Measurements from ENCODE around the gene EHBP1L1.

The EHBP1L1 gene

DNA sequence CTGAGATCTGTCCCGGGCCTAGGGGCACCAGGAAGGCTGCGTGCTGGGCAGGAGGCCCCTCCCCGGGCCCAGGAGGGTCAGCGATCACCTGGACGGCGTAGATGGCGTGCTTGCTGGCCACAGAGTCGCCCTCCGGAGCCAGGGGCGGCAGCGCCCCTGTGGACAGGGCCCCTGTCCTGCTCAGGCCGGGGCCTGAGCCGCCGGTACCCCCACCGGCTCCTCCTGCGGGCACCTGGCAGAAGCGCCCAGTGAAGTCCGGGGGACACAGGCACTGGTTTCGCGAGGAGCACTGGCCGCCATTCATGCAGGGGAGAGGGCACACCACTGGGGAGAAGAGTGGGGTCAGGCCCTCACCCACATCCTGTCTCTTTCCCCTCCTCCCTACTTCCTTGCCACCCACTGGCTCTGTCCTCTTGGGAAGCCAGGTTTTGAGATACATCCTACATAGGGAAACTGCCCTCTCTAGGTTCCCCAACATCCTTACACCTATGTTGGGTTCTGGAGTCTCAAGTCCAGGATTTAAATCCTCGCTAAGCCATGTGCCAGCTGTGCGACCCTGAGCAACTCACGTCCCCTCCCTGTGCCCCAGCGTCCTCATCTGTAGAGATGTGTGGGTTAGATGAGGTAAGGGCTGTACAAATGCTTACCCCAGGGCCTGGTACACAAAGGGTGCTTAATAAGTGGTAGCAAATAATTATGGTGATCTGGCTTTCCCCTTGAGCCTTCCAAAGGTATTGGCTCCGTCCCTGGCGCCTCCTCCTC is 21.6 kb upstream of the EHBP1L1 start:
- Histone ChIP-seq H3K4me2 (ENCODE audit: insufficient read depth, low read length) (peak overlapping the region; percentile 79), H3K9me3 (ENCODE audit: insufficient read depth, low read length, severe bottlenecking) (no peaks in the 10 kb centered on the region), H3K4me3 (ENCODE audit: low read depth in 1 of 2, low read length in 2 of 2) (peak overlapping the region; percentile 6 to 57; a peak in 3 of 4 replicates), H2AFZ (ENCODE audit: low read depth, low read length) (peak overlapping the region; percentile 67; the same call in 1 of the 2 replicates), H4K20me1 (ENCODE audit: insufficient read depth, low read length) (peaks cover 6% of the 10 kb centered on the region; the same call in 1 of the 2 replicates), H3K79me2 (ENCODE audit: insufficient read depth, low read length) (no peaks in the 10 kb centered on the region), H3K27me3 (ENCODE audit: insufficient read depth, low read length, poor library complexity) (peaks cover 18% of the 10 kb centered on the region), H3K36me3 (ENCODE audit: insufficient read depth, low read length) (no peaks in the 10 kb centered on the region), H3K4me1 (ENCODE audit: insufficient read depth, low read length) (peaks cover 54% of the 10 kb centered on the region), H3K9ac (ENCODE audit: low read depth, low read length) (peak overlapping the region; percentile 62), H3K27ac (ENCODE audit: low read length) (peak overlapping the region; percentile 77)
- ATAC-seq (ENCODE audit: insufficient read depth, low read depth), result peak; percentile 18; the same call in 1 of the 3 replicates
- peak; percentile 65 for DNase-seq
- TF ChIP-seq, protein P1, sequence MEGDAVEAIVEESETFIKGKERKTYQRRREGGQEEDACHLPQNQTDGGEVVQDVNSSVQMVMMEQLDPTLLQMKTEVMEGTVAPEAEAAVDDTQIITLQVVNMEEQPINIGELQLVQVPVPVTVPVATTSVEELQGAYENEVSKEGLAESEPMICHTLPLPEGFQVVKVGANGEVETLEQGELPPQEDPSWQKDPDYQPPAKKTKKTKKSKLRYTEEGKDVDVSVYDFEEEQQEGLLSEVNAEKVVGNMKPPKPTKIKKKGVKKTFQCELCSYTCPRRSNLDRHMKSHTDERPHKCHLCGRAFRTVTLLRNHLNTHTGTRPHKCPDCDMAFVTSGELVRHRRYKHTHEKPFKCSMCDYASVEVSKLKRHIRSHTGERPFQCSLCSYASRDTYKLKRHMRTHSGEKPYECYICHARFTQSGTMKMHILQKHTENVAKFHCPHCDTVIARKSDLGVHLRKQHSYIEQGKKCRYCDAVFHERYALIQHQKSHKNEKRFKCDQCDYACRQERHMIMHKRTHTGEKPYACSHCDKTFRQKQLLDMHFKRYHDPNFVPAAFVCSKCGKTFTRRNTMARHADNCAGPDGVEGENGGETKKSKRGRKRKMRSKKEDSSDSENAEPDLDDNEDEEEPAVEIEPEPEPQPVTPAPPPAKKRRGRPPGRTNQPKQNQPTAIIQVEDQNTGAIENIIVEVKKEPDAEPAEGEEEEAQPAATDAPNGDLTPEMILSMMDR (IDR thresholded peaks at IDR 0.05; ENCODE audit: borderline replicate concordance, extremely low read depth, low read length, poor library complexity, severe bottlenecking), result no peak
- TF ChIP-seq EZH2 (IDR thresholded peaks at IDR 0.05; ENCODE audit: borderline replicate concordance, low read depth, low read length, severe bottlenecking), result no peak

DNA sequence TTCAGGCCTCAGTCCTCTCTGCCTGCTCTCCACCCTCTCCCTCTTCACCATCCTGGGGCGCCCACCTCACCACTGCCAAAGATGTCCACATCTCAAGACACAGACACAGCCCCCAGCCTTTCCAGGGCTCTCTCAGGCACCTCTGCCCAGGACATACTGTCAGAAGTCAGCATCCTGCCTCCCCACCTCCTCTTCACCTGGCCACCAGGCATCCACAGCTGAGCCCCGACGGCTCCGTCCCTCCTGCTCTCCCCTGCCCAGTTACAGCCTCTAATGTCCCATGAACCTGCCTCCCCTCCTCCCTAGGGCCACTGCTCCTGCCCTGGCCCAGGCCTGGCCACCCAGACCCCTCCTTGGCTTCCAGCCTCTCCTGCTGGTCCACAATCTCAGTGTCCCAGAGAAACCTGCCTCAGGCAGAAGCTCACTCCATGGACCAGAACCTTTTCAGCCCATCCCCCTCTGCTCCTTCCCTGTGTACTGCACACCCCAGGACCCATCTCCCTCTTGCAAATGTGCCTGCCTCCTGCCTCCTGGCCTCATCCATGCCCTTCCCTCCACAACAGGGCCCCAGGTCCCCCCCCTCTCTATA is 20.9 kb upstream of the EHBP1L1 start:
- TF ChIP-seq, protein P1 (IDR thresholded peaks at IDR 0.05; ENCODE audit: borderline replicate concordance, extremely low read depth, low read length, poor library complexity, severe bottlenecking), result no peak
- DNase-seq, result no peak
- H3K4me3 ChIP-seq (ENCODE audit: low read depth in 1 of 2, low read length in 2 of 2), result no peak overlapping the region
- peak overlapping the region; percentile 77 for H3K27ac ChIP-seq (ENCODE audit: low read length)
- peak overlapping the region; percentile 79; the same call in 1 of the 2 replicates for H3K4me2 ChIP-seq (ENCODE audit: insufficient read depth, low read length)
- no peaks in the 10 kb centered on the region for H3K79me2 ChIP-seq (ENCODE audit: insufficient read depth, low read length)
- no peak overlapping the region for H3K9ac ChIP-seq (ENCODE audit: low read depth, low read length)
- H4K20me1 ChIP-seq (ENCODE audit: insufficient read depth, low read length), result peaks cover 6% of the 10 kb centered on the region; the same call in 1 of the 2 replicates
- H3K9me3 ChIP-seq (ENCODE audit: insufficient read depth, low read length, severe bottlenecking), result no peaks in the 10 kb centered on the region
- ATAC-seq (ENCODE audit: insufficient read depth, low read depth), result no peak
- H3K4me1 ChIP-seq (ENCODE audit: insufficient read depth, low read length), result peaks cover 54% of the 10 kb centered on the region
- H3K27me3 ChIP-seq (ENCODE audit: insufficient read depth, low read length, poor library complexity), result peaks cover 24% of the 10 kb centered on the region
- no peaks in the 10 kb centered on the region for H3K36me3 ChIP-seq (ENCODE audit: insufficient read depth, low read length)
- no peak overlapping the region for H2AFZ ChIP-seq (ENCODE audit: low read depth, low read length)

DNA sequence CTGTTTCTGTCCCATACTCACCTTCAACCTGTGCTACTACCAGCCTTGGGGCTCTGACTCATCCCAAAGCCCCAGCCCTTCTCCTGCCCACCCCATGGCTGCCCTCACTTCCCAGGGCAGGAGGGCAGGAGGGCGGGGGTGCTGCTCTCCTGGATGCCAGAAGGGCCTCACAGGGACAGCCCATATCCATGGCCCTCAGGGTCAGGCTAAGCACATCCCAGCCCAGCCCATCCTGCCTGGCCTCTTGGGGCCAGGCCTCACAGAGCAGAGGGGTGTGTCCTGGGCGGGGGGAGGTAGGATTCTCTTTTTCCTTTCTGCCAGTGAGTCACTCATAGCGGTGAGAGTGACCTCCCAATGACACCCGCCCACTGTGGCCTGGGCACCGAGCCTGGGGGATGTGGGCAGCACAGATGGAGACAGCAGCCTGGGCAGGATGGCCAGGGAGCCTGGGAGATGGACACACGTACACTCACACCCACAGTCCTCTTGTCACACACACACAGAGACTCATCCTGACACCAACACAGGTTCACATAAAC is 20.1 kb upstream of the EHBP1L1 start:
- Histone ChIP-seq H3K9ac (ENCODE audit: low read depth, low read length) (no peak overlapping the region), H3K4me2 (ENCODE audit: insufficient read depth, low read length) (no peak overlapping the region), H3K36me3 (ENCODE audit: insufficient read depth, low read length) (no peaks in the 10 kb centered on the region), H3K4me3 (ENCODE audit: low read depth in 1 of 2, low read length in 2 of 2) (no peak overlapping the region), H4K20me1 (ENCODE audit: insufficient read depth, low read length) (peaks cover 7% of the 10 kb centered on the region; the same call in 1 of the 2 replicates), H3K9me3 (ENCODE audit: insufficient read depth, low read length, severe bottlenecking) (no peaks in the 10 kb centered on the region), H2AFZ (ENCODE audit: low read depth, low read length) (no peak overlapping the region), H3K4me1 (ENCODE audit: insufficient read depth, low read length) (peaks cover 54% of the 10 kb centered on the region), H3K79me2 (ENCODE audit: insufficient read depth, low read length) (no peaks in the 10 kb centered on the region), H3K27me3 (ENCODE audit: insufficient read depth, low read length, poor library complexity) (peaks cover 26% of the 10 kb centered on the region), H3K27ac (ENCODE audit: low read length) (no peak overlapping the region)
- ATAC-seq (ENCODE audit: insufficient read depth, low read depth), result no peak
- no peak for DNase-seq
- TF ChIP-seq, protein P1 (IDR thresholded peaks at IDR 0.05; ENCODE audit: borderline replicate concordance, extremely low read depth, low read length, poor library complexity, severe bottlenecking), result no peak
- TF ChIP-seq EZH2 (IDR thresholded peaks at IDR 0.05; ENCODE audit: borderline replicate concordance, low read depth, low read length, severe bottlenecking), result no peak

Data from DND-41 (cell line).